IPS-18c (cell line): ENCODE data around the gene DDX17.

Experiments used
- H3K4me3 ChIP-seq: 2 replicates; pipeline ENCODE4 v1.7.0; 2013; ENCODE audit warnings: low read depth, mild to moderate bottlenecking, low read length, moderate library complexity; ENCODE audit not compliant: insufficient read depth
- H3K9me3 ChIP-seq: one replicate; pipeline ENCODE4 v1.6.1; 2013; ENCODE audit warnings: mild to moderate bottlenecking, low read length, moderate library complexity; ENCODE audit not compliant: control insufficient read depth, insufficient read depth

DDX17 gene

DNA sequence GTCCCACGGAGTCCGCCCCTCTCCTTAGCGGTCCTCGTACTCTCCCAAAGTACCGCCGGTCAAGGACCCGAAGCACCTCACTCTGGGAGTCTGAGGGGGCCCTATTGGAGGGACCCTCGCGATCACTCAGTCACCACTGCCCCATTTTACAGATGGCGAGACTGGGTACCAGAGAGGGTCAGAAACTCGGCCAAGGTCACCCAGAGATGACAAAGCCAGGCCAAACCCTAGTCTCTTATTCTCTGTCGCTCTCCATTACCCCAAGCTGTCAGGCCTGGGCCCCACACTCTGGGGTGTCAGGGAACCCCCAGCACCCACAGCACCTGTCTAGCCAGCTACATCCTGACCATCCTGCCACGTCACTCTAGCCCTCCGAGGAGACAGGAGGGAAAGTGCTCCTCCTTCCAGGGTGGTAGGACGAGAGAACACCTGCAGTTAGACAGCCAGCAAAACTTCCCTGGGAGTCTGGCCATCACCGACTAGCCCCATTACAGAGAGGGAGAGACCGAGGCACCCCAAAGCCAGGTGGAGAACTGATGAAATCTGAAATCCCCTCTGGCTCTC, 49.8 kb downstream of the DDX17 start:
- Histone ChIP-seq H3K9me3 (no peaks in the 10 kb centered on the region), H3K4me3 (peak overlapping the region; percentile 61; the same call in 1 of the 2 replicates)

- peak overlapping the region; percentile 61; the same call in 1 of the 2 replicates for H3K4me3 ChIP-seq
- no peaks in the 10 kb centered on the region for H3K9me3 ChIP-seq
Measured at GRCh38 chr22:38455530-38456271, 50.4 kb downstream of the DDX17 start.

GRCh38 chr22:38455076-38455529, 51.0 kb downstream of the DDX17 start, which contains the start of gene KCNJ4:
Gene KCNJ4, minus strand, starts transcription at chr22:38455199. Its CDS starts 27,067 bp downstream, at chr22:38428132.
- peak within 1 kb of the TSS; percentile 61 for H3K4me3 ChIP-seq

GRCh38 chr22:38454353-38455075, 51.6 kb downstream of the DDX17 start:
- Histone ChIP-seq H3K9me3 (no peaks in the 10 kb centered on the region), H3K4me3 (peak overlapping the region; percentile 44)

More at GRCh38 chr22:38455076-38455529, 51.0 kb downstream of the DDX17 start, which contains the start of gene KCNJ4:
- H3K9me3 ChIP-seq: no peaks in the 10 kb centered on the region

GRCh38 chr22:38453996-38454352, 52.1 kb downstream of the DDX17 start:
- H3K9me3 ChIP-seq: no peaks in the 10 kb centered on the region
- H3K4me3 ChIP-seq: peak overlapping the region; percentile 44

GRCh38 chr22:38453066-38453672, 52.9 kb downstream of the DDX17 start:
- Histone ChIP-seq H3K9me3 (no peaks in the 10 kb centered on the region), H3K4me3 (no peak overlapping the region)

GRCh38 chr22:38452373-38453065, 53.6 kb downstream of the DDX17 start:
- no peak overlapping the region for H3K4me3 ChIP-seq
- no peaks in the 10 kb centered on the region for H3K9me3 ChIP-seq

DNA sequence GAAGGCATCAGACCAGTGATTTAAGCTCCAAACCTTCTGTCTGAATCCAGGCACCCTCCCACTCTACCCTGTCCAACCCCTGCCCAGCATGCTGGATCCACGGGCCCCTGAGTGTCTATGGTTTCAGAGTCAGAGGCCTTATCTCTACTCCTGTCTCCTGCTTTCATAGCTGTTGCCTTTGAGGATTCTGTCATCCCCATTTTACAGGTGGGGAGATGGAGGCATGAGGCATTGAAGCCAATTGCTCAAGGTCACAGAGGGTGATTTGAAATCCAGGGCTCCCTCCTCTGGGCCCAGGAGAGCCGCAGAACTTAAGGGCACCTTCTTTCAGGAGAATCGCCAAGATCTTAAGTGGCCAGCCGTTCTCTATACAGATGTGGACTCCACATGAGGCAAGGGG, 54.2 kb downstream of the DDX17 start:
- Histone ChIP-seq H3K9me3 (no peaks in the 10 kb centered on the region), H3K4me3 (no peak overlapping the region)

DNA sequence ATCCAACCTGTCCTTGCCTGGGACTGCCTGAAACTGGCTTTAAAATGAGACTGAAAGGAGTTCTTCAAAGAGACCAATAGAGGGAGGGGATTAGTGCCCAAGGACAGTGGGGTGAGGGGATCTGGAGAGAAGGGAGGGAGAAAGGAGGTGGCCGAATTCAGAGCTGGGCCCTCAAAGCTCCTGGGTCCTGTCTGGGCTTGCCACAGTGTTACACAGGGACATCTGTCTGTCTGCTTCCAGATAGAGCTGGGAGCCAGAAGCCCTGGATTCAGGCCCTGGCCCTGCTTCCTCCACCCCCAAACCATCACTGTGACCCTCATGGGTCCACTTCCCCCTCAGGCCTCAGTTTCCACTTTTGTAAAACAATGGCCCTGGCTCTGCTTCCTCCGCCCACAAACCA, 54.7 kb downstream of the DDX17 start:
- Histone ChIP-seq H3K4me3 (no peak overlapping the region), H3K9me3 (no peaks in the 10 kb centered on the region)

DNA sequence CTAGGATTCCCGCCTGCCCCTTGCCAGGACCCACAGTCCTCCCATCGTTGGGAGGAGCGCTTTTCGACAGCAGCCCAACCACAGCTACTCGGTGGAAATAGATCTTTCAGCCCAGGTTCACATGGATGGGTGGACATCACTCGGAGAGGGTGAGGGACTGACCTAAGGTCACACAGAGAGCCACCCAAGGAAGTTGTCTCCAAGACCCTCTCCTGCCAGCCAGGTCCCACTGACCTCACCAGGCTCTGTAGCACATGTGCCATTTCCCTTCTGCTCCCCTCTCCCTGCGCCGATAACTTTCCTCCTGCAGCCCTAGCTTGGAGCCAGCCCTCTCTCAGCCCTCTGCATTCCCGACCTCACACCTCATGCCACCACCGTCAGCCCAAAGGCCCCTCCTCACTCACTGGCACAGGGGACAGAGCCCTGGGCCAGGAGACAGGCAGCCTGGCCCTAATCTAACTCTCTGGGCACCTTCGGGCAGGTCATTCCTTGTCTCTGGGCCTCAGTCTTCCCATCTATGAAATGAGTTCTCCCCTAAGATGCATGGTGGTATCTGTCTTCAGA, 55.8 kb downstream of the DDX17 start:
- H3K9me3 ChIP-seq: no peaks in the 10 kb centered on the region
- no peak overlapping the region for H3K4me3 ChIP-seq

DNA sequence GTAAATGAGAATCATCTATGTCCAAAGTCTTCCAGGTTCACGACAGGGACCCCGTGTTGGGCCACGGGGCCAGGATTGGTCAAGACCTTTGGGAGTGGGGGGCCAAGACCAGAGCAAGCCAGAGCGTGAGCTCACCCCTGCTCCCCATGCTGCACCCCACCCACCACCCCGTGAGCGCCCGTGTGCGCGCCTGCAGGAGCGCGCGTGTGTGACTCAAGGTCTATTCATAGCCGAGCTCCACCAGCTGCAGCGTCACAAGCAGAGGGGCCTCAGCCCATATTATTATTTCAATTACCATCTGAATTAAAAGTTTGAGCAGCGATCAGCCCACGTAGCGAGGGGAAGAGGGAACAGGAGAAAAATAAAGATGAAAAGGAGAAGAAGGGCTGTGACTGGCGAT, 56.3 kb downstream of the DDX17 start:
- no peaks in the 10 kb centered on the region for H3K9me3 ChIP-seq
- H3K4me3 ChIP-seq: no peak overlapping the region

DNA sequence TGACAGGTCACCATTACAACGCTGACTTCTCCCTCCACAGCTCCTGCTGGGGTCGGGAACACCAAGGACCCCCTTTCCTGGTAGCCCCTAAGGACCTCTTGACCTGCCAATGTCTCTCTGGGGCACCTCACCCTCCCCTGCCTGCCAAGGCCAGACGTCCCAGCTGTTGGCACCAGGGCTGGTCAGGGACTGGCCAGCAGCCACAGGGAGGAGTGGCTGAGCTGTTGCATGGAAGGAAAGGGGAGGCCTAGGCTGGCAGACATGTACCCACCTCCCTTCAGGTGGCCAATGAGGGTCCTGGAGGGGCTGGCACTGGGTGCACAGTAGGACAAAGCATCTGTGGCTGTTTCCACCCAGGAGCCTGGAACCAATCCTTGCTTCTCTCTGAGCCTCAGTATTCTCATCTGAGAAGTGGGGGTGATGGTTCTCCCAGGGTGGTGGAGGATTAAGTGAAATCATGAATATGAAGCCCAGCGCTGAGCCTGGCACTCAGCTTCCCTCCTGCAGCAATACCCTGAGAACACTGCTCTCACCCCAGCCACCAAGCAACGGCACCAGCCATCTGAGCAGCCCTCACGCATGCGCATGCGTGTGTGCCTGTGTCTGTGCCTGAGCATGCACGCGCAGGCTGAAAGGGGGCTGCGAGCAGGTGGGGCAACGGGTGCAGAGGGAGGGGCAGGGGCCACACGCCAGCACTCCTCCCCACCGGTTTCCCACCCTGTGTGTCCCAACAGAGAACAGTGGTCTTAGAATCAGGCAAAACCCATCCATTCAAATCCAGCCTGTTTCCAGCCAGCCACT, 57.0 kb downstream of the DDX17 start:
- Histone ChIP-seq H3K4me3 (no peak overlapping the region), H3K9me3 (no peaks in the 10 kb centered on the region)

DNA sequence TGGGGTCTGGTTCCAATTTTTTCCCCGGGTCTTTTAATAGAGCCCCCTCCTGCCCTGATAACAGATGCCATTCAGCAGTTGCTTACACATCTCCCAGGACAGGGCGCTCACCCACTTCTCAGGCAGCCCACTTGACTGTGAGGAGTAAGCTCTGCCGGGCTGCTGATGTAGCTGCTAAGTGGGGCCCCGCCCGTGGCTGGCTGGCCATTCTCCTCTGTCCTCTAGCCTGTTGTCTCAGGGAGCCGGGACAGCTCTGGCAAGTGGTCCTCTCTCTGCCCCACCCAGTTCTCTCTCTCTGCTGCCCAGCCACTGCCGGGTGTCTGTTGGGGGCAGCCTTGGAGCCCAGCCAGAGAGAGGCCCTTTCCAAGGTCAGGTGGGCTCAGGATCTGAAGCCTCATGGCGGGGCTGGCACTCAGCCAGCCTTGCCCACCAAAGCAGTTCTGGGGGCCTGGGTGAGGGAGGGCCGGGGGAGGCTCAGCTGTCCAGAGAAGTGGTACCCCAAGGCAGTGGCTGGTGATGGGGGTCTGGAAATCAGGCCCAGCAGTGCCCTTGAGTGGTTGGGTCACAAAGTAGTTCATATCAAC, 60.0 kb downstream of the DDX17 start:
- Histone ChIP-seq H3K9me3 (peaks cover 2% of the 10 kb centered on the region), H3K4me3 (no peak overlapping the region)

DNA sequence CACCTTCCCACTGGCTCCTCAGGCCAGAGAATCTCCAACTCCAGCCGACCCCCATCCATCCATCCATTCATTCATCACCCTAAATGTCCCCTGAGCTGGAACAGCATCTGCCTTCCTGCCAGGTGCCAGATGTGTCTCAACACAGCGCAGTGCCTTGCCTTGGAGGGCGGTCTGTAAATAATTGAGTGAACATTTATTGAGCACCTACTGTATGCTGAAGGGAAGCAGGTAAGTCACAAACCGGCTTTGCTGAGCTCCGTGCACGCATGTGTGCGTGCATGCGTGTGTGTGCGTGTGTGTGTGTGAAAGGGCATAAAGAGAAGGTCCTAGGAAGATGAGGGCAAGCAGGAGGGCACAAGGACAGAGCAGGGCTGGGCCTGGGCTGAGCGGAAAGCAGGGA, 61.3 kb downstream of the DDX17 start:
- H3K4me3 ChIP-seq: no peak overlapping the region

DNA sequence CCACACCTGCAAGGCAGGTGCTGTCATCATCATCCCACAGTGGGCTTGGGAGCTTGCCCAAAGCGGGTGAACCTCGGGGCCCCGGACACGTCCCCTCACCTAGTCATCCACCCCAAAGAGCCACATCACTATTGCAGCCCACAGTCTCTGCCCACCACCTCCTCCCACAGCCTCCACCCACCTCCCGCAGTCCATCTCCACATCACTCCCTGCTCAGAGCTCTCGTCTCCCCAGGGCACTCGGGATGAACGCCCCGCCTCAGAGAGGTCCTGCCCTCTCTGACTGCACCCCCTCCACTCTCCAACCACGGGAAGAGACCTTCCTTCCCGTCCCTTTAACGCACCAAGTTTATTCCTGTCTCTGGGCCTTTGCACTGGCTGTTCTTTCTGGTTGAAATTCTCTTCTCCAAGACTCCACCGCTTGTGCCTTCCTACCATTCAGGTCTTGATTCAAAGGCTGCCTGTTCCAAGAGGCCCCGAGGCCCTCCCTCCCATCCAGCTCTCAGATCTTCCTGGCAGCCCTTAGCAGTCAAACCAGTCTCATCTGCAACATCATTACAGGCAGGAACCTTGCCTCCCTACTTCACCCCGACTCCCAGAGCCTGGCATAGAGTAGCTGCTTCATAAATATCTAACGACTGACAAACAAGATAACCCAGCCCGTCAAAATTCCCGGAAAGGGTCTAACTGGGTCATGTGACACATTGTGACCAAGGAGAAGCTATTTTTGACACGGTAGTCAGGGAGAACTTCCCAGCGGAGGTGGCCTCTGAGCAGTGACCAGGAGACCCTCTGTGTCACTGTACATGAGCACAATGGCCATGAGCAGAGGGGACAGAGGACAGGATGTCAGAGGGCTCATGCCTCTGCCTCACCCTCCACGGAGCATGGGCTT, 62.2 kb downstream of the DDX17 start:
- no peak overlapping the region for H3K4me3 ChIP-seq
- peaks cover 2% of the 10 kb centered on the region for H3K9me3 ChIP-seq

More for the DNA sequence above, 61.3 kb downstream of the DDX17 start:
- peaks cover 2% of the 10 kb centered on the region for H3K9me3 ChIP-seq
